Right cardiac atrium (tissue), 5 donors: Measurements from ENCODE around the gene CELF2. TPM values are rescaled to one million over a fixed set of nuclear protein-coding genes. Genes with fewer than 3 reads are reported as not detected.

ENCODE experiments used
- ATAC-seq, 2 donors: fragments of 200-7000 bp; cut with Tn5 transposase; one replicate each; pipeline versions ENCODE4 v1.8.0 to v1.9.1; 2020; ENCODE audit warnings: moderate library complexity in 2 of 2, mild to moderate bottlenecking in 1 of 2
- DNase-seq, 3 donors: peaks; one replicate each; pipeline ENCODE4 v3.0.0-alpha.2; 2020
- H3K27ac ChIP-seq: one replicate; pipeline ENCODE4 v1.5.1; 2013; ENCODE audit warnings: mild to moderate bottlenecking, low read length, control low read depth, moderate library complexity
- H3K27me3 ChIP-seq: one replicate; pipeline ENCODE4 v1.6.1; 2013; ENCODE audit not compliant: control insufficient read depth, insufficient read depth
- H3K4me1 ChIP-seq: one replicate; pipeline ENCODE4 v1.6.1; 2013; ENCODE audit warnings: low read length; ENCODE audit not compliant: control insufficient read depth, insufficient read depth
- H3K4me3 ChIP-seq: one replicate; pipeline ENCODE4 v1.5.1; 2013; ENCODE audit warnings: low read length, control low read depth
- H3K9me3 ChIP-seq: one replicate; pipeline ENCODE4 v1.6.1; 2013; ENCODE audit warnings: low read length; ENCODE audit not compliant: control insufficient read depth
- WGBS: extraction: QIAGEN DNeasy Blood & Tissue Kit; methylation state at CpG from one replicate; pipeline ENCODE4 v1.1.7; 2013; 5-methylcytosine and 5-hydroxymethylcytosine counted together
- intact Hi-C, 4 donors: fragments of 100-400 bp; cut with DNase I; formaldehyde crosslinking; loops; one replicate each; pipeline versions ENCODE4 v1.11.0 to v1.14.0; 2022 to 2023
- long read RNA-seq, 4 donors: library from polyadenylated mRNA; unstranded; transcript quantifications; one replicate each; pipeline ENCODE4 v2.0.0, GENCODE V29; 2020 to 2021
- polyA plus RNA-seq: library from polyadenylated mRNA; stranded (reverse); fragments of 200-250 nt; gene quantifications from one replicate; pipeline ENCODE4 v1.2.3, GENCODE V29; 2013
- total RNA-seq, 4 donors: library from RNA; stranded (reverse); fragmentation: NEBNext Ultra II Directional; extraction: Animal tissue kit (Norgen Biotek cat#: 25700); gene quantifications; one replicate each; pipeline ENCODE4 v1.2.1, GENCODE V29; 2021
- donor health status: healthy with polysubstance abuse.
- donor health status: DM: no; HTN: yes; CAD: no.
- donor health status: DM: no; HTN: no; CAD: no.
- donor health status: DM: no; HTN: yes; CAD: no; lungs with severe emphysema.
- donor health status: DM: yes; HTN: yes; CAD: no.

Gene CELF2
- total RNA-seq (10 to 100 TPM; 73.7 to 87.0 (median 81.1) TPM), polyA plus RNA-seq (19.4 TPM)
- long read RNA-seq, donor 1, full-length matches to known transcripts, result 20 of 222 reads
- long read RNA-seq, donor 1, partial matches to known transcripts, result 45 of 222 reads
- long read RNA-seq, donor 1, other reads (novel, unspliced or antisense), result 157 of 222 reads
- long read RNA-seq, donor 2, full-length matches to known transcripts, result 3 of 40 reads
- long read RNA-seq, donor 2, partial matches to known transcripts, result 9 of 40 reads
- long read RNA-seq, donor 2, other reads (novel, unspliced or antisense), result 28 of 40 reads
- long read RNA-seq, donor 3, full-length matches to known transcripts, result 25 of 342 reads
- long read RNA-seq, donor 3, partial matches to known transcripts, result 84 of 342 reads
- long read RNA-seq, donor 3, other reads (novel, unspliced or antisense), result 233 of 342 reads
- long read RNA-seq, donor 4, full-length matches to known transcripts, result 4 of 59 reads
- long read RNA-seq, donor 4, partial matches to known transcripts, result 15 of 59 reads
- long read RNA-seq, donor 4, other reads (novel, unspliced or antisense), result 40 of 59 reads

DNA sequence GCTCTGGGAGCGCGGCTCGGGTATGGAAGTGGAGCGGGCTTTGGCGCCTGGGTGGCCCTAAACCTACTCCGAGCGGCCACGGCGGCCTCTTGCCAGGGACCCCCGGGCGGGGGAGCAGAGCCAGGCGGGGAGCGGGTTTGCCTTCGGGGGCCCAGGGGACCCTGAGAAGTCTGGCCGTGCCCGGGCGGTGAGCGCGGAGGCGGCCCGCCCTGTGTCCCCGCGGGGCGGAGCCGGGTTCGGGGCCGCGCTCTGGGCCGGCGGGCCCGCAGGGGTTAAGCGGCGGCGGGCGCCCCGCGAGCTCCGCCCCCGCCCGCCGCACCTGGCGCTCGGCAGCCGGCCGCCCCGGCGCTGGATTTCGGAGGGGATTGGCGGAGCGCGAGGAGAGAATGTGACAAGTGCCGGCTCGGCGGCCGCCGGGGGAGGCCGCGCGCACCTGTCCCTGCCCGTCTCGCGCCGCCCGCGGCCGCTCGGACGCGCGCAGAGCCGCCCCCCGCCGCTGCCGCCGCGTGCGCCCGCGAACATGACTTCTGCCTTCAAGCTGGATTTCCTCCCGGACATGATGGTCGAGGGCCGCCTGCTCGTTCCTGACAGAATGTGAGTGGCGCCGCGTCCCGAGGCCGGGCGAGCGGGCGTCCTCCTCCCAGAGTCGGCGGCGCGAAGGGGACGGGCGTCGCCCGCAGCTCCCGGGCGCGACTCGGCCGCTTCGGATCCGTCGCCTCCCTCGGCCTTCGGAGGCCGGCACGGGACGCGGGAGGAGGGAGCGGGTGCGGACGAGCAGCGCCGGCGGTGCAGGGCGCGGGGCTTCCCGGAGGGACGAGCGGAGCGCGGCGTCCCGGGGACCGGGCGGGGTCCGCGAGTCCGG is at the start of gene CELF2:
TSS of gene CELF2 (plus strand) at position 303 of the 862 bp plus-strand sequence. CDS start at position 521, 218 bp downstream.
- WGBS, result 1% methylated on average over 133 of the region's 133 CpGs
- no peaks in the 10 kb centered on the region for H3K9me3 ChIP-seq
- H3K27ac ChIP-seq, result peak within 1 kb of the TSS; percentile 94
- ATAC-seq (peak; percentile 79), DNase-seq (peak; percentile 67 to 87 (median 86))
- intact Hi-C loops, result loop anchor here in 2 of 4 donors (10.0 kb wide), 2 partner anchors 103 to 223 kb away; no protein-coding TSS in a partner anchor
- H3K4me3 ChIP-seq, result peak within 1 kb of the TSS; percentile 66
- no peaks in the 10 kb centered on the region for H3K27me3 ChIP-seq
- peaks cover 4% of the 10 kb centered on the region for H3K4me1 ChIP-seq

DNA sequence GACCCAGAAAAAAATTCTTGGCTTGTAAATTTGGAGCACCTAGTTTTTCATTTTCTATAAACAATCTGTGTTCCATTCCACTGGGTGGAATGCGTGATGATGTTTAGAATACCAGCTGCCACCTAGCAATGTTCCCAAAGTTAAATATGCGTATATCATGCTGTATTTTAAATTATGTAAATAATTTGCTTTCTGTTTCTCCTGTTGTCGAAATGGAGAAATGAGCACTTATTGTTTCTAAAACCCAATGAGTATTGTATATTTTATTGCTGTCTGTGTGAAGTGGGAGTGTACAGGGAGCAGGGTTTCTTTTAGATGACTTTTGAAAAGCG is 49.4 kb upstream of the CELF2 start:
- H3K9me3 ChIP-seq, result no peaks in the 10 kb centered on the region
- no peaks in the 10 kb centered on the region for H3K27me3 ChIP-seq
- H3K4me3 ChIP-seq, result no peak overlapping the region
- 96% methylated on average over 4 of the region's 4 CpGs for WGBS
- intact Hi-C loops, result no loop called here
- H3K4me1 ChIP-seq, result no peaks in the 10 kb centered on the region
- DNase-seq (no peak), ATAC-seq (no peak)
- no peak overlapping the region for H3K27ac ChIP-seq

DNA sequence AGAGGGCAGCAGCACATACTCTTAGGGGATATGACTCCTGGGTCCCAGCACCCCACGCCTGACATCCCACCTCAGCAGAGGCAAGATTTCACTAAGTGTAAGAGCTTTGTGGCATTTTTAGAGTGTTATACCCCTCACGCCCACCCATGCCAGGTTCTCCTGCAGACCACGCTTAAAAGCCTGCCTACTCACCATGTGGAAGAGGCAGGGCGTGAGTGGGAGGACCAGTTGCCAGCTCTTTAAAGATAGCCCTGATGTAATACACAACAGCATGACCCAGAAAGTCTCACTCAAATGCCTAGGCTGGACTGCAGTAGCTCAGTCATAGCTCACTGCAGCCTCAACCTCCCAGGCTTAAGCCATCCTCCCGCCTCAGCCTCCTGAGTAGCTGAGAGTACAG is 44.4 kb upstream of the CELF2 start:
- Histone ChIP-seq H3K27ac (no peak overlapping the region), H3K4me1 (peaks cover 2% of the 10 kb centered on the region), H3K4me3 (no peak overlapping the region), H3K9me3 (no peaks in the 10 kb centered on the region), H3K27me3 (no peaks in the 10 kb centered on the region)
- WGBS, result 89% methylated on average over 5 of the region's 5 CpGs
- DNase-seq, result no peak
- ATAC-seq, result no peak
- intact Hi-C loops, result no loop called here

DNA sequence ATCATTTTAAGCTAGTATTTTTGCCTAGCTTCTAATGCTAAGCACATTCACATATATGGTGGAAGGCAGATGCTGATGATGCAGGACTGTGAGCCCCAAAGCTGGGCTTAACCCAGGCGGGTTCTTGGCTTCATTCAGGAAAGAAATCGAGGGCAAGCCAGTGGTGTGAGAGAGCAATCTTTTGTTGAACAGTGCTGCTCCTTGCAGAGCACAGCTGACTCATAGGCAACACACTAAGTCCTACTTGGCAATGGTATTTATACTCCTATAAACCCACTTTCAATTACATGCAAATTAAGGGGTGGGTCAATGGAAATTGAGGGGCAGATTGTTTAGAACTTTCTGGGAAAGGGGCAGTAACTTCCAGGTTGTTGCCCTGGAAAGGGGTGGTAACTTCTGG is 42.0 kb upstream of the CELF2 start:
- no peaks in the 10 kb centered on the region for H3K9me3 ChIP-seq
- no peak overlapping the region for H3K27ac ChIP-seq
- peak in 1 of 3 donors; percentile 22 for DNase-seq
- 80% methylated on average over 2 of the region's 2 CpGs for WGBS
- H3K4me3 ChIP-seq, result no peak overlapping the region
- H3K27me3 ChIP-seq, result no peaks in the 10 kb centered on the region
- H3K4me1 ChIP-seq, result peaks cover 2% of the 10 kb centered on the region
- ATAC-seq, result peak; percentile 47 to 61
- intact Hi-C loops, result no loop called here

DNA sequence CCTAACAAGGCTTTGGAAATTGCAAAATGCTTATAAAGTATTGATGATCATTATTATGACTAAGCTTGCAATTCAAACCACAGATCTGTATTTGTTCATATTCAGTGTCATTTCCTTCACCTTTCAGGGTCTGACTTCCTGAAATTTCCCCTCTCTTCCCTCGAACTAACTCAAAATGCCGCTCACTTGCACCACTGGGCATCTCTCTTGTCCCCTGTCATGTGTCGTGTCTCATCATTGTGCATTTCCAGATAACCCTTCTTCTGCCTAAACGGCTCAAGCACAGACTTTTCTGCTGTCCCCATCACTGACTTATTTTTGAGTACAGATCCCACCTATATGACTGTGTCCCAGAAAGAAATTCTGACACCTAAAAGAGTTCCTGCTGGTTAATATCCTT is 41.0 kb upstream of the CELF2 start:
- 76% methylated on average over 4 of the region's 4 CpGs for WGBS
- H3K4me1 ChIP-seq, result peaks cover 2% of the 10 kb centered on the region
- intact Hi-C loops, result no loop called here
- no peak overlapping the region for H3K4me3 ChIP-seq
- H3K9me3 ChIP-seq, result no peaks in the 10 kb centered on the region
- ATAC-seq, result no peak
- DNase-seq, result no peak
- no peak overlapping the region for H3K27ac ChIP-seq
- H3K27me3 ChIP-seq, result no peaks in the 10 kb centered on the region

DNA sequence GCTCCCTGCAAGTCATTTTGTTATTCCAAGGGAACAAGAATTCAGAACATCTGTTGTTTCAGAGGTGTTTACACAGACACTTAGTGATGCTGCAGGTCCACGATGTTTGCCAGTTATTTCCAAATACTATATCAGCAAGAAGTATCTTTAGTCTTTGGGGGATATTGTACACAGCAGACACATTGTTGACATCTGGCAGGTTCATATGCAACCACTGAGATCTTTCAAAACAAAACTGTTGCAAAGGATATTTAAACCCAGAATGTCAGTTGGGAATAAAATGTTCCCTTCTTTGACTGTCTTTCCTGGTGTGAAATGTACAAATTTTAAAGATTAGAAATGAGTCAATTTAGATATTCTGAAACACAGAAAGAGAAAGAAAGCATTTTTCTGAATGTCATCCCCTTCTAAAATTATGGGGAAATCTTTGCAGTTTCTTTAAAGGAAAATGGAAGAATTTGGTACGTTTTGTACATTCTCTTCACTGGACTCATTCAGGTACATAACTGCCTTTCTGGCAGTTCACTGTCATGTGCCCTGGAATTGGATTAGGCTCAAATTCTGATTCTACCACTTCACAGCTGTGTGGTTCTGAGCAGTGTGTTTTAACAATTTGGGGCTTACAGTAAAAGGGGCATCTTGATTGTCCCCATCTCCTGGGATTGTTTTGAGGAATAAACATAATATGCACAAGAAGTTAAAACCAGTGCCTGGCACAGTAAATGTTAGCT is 40.3 kb upstream of the CELF2 start:
- H3K4me3 ChIP-seq, result no peak overlapping the region
- intact Hi-C loops, result no loop called here
- WGBS, result 36% methylated on average over 2 of the region's 2 CpGs
- peaks cover 2% of the 10 kb centered on the region for H3K4me1 ChIP-seq
- no peaks in the 10 kb centered on the region for H3K27me3 ChIP-seq
- no peak for DNase-seq
- peak overlapping the region; percentile 25 for H3K27ac ChIP-seq
- no peaks in the 10 kb centered on the region for H3K9me3 ChIP-seq
- ATAC-seq, result peak; percentile 55 to 64

DNA sequence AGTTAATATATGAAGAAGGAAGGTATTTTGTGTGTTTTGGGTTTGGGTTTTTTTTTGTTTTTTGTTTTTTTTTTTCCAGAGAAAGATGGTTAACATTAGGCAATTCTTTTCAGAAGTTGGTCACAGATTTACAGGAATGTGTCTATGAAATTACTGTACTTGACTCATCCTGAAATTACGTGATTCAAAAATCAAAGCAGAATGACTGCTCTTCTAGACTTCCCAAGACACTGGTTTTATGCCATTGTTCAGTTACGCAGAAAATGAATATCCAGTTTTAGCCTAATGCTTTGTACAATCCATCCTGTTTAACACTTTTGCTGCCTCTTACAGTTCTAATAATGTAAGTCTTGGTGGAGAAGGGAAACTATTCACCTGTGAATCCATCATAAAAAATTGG is 39.7 kb upstream of the CELF2 start:
- DNase-seq (no peak), ATAC-seq (no peak)
- intact Hi-C loops, result no loop called here
- Histone ChIP-seq H3K4me3 (no peak overlapping the region), H3K9me3 (no peaks in the 10 kb centered on the region), H3K27ac (no peak overlapping the region), H3K27me3 (no peaks in the 10 kb centered on the region), H3K4me1 (peaks cover 2% of the 10 kb centered on the region)
- 76% methylated on average over 2 of the region's 2 CpGs for WGBS

DNA sequence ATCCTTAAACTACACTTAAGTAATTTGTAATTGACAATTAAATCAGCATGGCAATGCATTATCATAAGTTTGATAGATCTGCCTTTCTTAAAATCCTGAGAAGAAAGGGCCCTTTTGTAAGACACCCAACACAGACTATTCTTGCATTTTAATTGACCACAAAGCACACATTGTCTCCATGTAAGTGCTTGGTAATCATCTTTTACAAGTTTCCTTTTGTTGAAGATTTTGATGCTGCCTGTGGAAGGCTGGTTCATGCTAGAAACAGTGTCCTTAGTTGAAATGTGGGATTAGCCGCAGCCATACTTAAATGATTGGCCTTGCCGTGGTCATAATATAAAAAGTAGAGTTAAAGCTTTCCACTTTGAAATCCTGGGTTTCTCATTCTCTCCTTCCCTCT is 32.3 kb upstream of the CELF2 start:
- H3K4me3 ChIP-seq, result no peak overlapping the region
- 88% methylated on average over 2 of the region's 2 CpGs for WGBS

DNA sequence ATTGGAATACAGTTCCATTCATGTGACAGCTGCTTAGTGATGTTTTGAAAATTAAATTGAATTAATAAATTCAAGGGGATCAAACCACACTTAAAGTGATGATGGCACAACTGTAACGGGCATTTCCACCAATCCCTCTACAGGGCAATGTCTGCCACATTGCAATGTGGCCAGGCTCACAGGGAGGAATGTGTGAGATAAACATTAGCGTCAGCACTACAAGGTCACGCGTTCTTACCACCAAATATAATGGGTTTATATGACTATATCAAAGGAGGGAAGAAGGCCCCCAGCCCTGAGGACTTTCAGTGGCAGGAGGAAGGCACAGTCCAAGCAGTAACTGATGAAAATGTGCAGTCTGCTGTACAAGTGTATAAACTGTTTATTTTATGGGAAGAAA is 31.1 kb upstream of the CELF2 start:
- Histone ChIP-seq H3K27me3 (no peaks in the 10 kb centered on the region), H3K27ac (no peak overlapping the region), H3K9me3 (no peaks in the 10 kb centered on the region), H3K4me3 (no peak overlapping the region), H3K4me1 (peaks cover 2% of the 10 kb centered on the region)
- DNase-seq, result no peak
- 78% methylated on average over 4 of the region's 4 CpGs for WGBS
- no peak for ATAC-seq
- intact Hi-C loops, result no loop called here

More for the DNA sequence above, 32.3 kb upstream of the CELF2 start:
- no peak for DNase-seq
- no peak for ATAC-seq
- Histone ChIP-seq H3K9me3 (no peaks in the 10 kb centered on the region), H3K4me1 (peaks cover 2% of the 10 kb centered on the region), H3K27me3 (no peaks in the 10 kb centered on the region), H3K27ac (no peak overlapping the region)
- intact Hi-C loops, result no loop called here

DNA sequence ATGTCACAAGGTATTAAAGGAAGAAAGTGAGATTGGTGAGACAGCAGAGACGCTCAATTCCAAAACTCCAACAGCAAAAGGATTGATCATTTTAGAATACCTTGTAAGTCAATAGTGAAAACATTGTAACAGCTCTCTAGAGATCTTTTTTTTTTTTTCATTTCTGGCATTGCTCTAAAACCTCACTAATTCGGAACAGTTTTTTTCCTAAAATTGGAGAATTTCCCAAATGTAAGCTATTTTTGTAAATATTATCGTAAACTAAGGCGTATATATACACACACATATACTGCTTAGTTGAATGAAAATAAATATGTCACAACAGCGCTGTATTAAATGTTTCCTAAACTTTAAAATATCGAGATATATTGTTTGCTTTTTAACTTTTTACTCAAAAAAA is 30.6 kb upstream of the CELF2 start:
- Histone ChIP-seq H3K27me3 (no peaks in the 10 kb centered on the region), H3K9me3 (no peaks in the 10 kb centered on the region), H3K27ac (no peak overlapping the region), H3K4me3 (no peak overlapping the region), H3K4me1 (peaks cover 2% of the 10 kb centered on the region)
- 93% methylated on average over 6 of the region's 6 CpGs for WGBS
- intact Hi-C loops, result no loop called here
- DNase-seq (no peak), ATAC-seq (no peak)
